ENCODE results near the gene U2AF1L4.

DNA sequence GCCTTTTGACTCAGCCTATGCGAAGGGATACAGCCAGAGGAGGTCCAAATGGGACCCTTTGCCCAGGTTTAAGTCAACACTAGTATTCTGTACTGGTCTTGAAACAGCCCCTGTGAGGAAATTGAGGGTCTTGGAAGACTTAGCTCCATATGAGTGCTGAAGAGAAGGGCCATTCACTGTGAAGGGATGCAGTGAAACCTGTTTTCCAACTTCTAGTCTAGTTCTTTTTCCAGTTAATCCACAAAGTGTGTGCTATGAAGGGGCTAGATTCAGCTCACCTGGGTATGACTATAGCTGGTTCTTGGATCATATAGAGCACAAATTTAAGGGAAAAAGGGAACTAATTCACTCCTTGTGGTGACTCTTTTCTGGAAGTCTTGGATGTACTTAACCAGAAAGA, 36.8 kb downstream of the U2AF1L4 start:
- TF ChIP-seq, protein P1, sequence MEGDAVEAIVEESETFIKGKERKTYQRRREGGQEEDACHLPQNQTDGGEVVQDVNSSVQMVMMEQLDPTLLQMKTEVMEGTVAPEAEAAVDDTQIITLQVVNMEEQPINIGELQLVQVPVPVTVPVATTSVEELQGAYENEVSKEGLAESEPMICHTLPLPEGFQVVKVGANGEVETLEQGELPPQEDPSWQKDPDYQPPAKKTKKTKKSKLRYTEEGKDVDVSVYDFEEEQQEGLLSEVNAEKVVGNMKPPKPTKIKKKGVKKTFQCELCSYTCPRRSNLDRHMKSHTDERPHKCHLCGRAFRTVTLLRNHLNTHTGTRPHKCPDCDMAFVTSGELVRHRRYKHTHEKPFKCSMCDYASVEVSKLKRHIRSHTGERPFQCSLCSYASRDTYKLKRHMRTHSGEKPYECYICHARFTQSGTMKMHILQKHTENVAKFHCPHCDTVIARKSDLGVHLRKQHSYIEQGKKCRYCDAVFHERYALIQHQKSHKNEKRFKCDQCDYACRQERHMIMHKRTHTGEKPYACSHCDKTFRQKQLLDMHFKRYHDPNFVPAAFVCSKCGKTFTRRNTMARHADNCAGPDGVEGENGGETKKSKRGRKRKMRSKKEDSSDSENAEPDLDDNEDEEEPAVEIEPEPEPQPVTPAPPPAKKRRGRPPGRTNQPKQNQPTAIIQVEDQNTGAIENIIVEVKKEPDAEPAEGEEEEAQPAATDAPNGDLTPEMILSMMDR (IDR thresholded peaks at IDR 0.05 in 2 of 3, conservative IDR thresholded peaks at IDR 0.05 in 1 of 3; ENCODE audit: control insufficient read depth in 2 of 3, extremely low read depth in 1 of 3, insufficient read depth in 1 of 3, low read depth in 3 of 3, low read length in 3 of 3) = no peak
- TF ChIP-seq HDGF (IDR thresholded peaks at IDR 0.05) (no peak), RBBP5 (conservative IDR thresholded peaks at IDR 0.05) (no peak), SP1 (IDR thresholded peaks at IDR 0.05; ENCODE audit: low read depth, low read length) (no peak), POLR2AphosphoS5 (IDR thresholded peaks at IDR 0.05; ENCODE audit: low read length) (no peak), NFYB (IDR thresholded peaks at IDR 0.05; ENCODE audit: insufficient read depth, low read depth, low read length) (no peak)

Data from GM12878 (cell line).